Adrenal gland (tissue), 12 donors: ENCODE data around the gene AMDHD2. TPM values are rescaled to one million over a fixed set of nuclear protein-coding genes. Genes with fewer than 3 reads are reported as not detected.

Experiments used
- DNase-seq, 7 donors: peaks; one replicate each; pipeline ENCODE4 v3.0.0-alpha.2; 2019 to 2020
- H3K27ac ChIP-seq, 5 donors: fragments of 200-600 bp; sonication (generic) in 4 of 5; 1 replicate in 3 of 5; 2 replicates in 2 of 5; pipeline versions ENCODE4 v1.5.1 to v1.8.0; 2016 to 2020; ENCODE audit warnings: mild to moderate bottlenecking in 1 of 5
- H3K27me3 ChIP-seq: fragments of 200-600 bp; 2 replicates; pipeline ENCODE4 v1.8.0; 2021
- H3K36me3 ChIP-seq, 2 donors: fragments of 200-600 bp; replicated peaks in 1 of 2; 1 replicate in 1 of 2; 2 replicates in 1 of 2; pipeline versions ENCODE4 v1.5.1 to v1.8.0; 2018 to 2022
- H3K4me1 ChIP-seq, 2 donors: fragments of 200-600 bp; replicated peaks in 1 of 2; 1 replicate in 1 of 2; 2 replicates in 1 of 2; pipeline versions ENCODE4 v1.5.1 to v1.8.0; 2018 to 2021
- H3K4me3 ChIP-seq, 4 donors: fragments of 200-600 bp; sonication (generic) in 3 of 4; one replicate each; pipeline ENCODE4 v1.5.1; 2016 to 2018
- H3K9me3 ChIP-seq, 3 donors: fragments of 200-600 bp; sonication (generic) in 1 of 3; replicated peaks in 1 of 3; 1 replicate in 2 of 3; 2 replicates in 1 of 3; pipeline versions ENCODE4 v1.5.1 to v1.8.0; 2016 to 2021
- POLR2A ChIP-seq, 2 donors: fragments of 450-650 bp; IDR thresholded peaks; one replicate each; pipeline ENCODE4 v1.6.1; 2017; ENCODE audit warnings: antibody characterized with exemption in 2 of 2, mild to moderate bottlenecking in 2 of 2, moderate library complexity in 1 of 2
- WGBS, 4 donors: extraction: QIAGEN DNeasy Blood & Tissue Kit in 2 of 4; methylation state at CpG; one replicate each; pipeline versions ENCODE4 v1.1.5 to v1.1.7; 2013 to 2017; 5-methylcytosine and 5-hydroxymethylcytosine counted together
- intact Hi-C, 2 donors: fragments of 100-400 bp; cut with DNase I; formaldehyde crosslinking; loops; one replicate each; pipeline versions ENCODE4 v1.14.1 to v1.15.0; 2022 to 2023
- polyA plus RNA-seq, 3 donors: library from polyadenylated mRNA; stranded (reverse); fragments of 200-250 nt in 2 of 3; fragments of 350-450 nt in 1 of 3; fragmentation: Illumina TruSeq in 1 of 3; extraction: RNeasy Lipid Tissue Mini Kit (QIAGEN cat#74804) in 1 of 3; gene quantifications; one replicate each; pipeline ENCODE4 v1.2.3, GENCODE V29; 2013 to 2014
- total RNA-seq, 9 donors: library from RNA; depleted of rRNA in 4 of 9; stranded (reverse); fragments of >200 nt in 4 of 9; fragments of 120-200 nt in 1 of 9; fragmentation: NEBNext Ultra II Directional in 1 of 9; extraction: Animal tissue kit (Norgen Biotek cat#: 25700) in 1 of 9; gene quantifications; one replicate each; pipeline versions ENCODE4 v1.1.0 to v1.2.4, GENCODE V29; 2013 to 2023
- TF ChIP-seq, protein P1 (sequence below), 6 experiments: fragments of 450-650 bp in 4 of 6; fragments of 200-600 bp in 2 of 6; sonication (generic) in 1 of 6; IDR thresholded peaks; 1 replicate in 5 of 6; 2 replicates in 1 of 6; pipeline versions ENCODE4 v1.5.1 to v1.8.0; 2016 to 2021; ENCODE audit warnings: antibody characterized with exemption in 6 of 6, mild to moderate bottlenecking in 2 of 6, moderate library complexity in 1 of 6
- donor health status: healthy with polysubstance abuse.
- donor health status: Bipolar disorder and iron deficiency.
- donor health status: DM: yes; HTN: yes; CAD: no.
- donor health status: DM: no; HTN: no; CAD: no.
- donor health status: DM: no; HTN: no; CAD: no.
- donor health status: DM: yes; HTN: yes; CAD: no.

AMDHD2 gene
- total and polyA plus RNA-seq, 12 donors, result 3.1 to 131 (median 64.7) TPM

DNA sequence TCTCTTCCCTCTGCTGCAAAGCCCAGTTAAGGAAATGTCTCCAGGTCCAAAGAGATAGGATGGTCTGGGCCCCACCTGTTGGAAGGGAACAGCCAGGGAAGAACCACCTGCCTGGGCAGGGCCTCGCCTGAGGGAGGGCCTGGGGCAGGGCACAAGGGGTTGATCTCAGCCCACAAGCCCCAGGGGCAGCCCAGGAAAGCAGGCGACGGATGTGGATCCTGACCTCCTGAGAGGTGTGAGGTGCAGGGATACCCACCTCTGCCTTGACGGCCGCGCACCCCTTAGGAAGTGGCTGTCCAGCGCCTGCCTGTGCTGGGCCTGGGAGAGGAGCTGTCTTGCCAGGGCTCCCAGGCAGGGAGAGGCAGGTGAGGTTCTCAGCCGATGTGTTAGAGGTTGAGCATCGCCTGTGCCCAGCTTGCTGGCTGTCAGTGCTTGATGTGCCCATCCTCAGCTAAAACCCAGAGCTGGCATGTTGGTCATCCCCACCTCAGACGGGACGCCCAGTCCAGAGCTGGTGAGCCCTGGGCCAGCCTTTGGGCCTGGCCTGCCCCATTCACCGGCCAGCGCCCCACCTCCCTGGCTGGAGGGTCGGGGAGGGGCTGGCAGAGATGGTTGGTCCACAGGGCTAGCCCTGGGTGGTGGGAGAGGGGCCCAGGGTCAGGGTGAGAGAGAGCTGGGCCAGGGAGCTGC lies 10.6 kb downstream of the AMDHD2 start:
- no peak overlapping the region for H3K4me3 ChIP-seq
- peak in 2 of 7 donors; percentile 30 to 44 for DNase-seq
- intact Hi-C loops, result no loop called here

DNA sequence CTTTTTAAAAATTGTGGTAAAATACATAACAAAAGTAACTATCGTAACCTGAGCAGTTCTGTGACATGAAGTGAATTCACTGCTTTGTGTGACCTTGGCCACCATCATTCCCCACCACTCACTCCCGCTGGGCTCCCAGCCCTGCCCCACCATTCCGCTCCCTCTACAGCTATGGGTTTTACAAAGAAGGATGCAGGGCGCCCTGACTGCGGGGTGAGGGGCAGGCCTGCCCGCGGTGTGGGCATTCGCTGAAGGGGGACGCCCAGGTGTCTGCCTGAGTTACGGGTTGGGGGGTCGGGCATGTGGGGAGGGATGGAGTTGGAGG lies 11.2 kb downstream of the AMDHD2 start, which contains the start of gene CEMP1:
TSS of gene CEMP1 (minus strand) at position 38 of the 325 bp plus-strand sequence. CDS start 335 bp downstream, outside the sequence.
- WGBS, 4 donors, result 8 to 13% (median 12%) methylated on average over 10 to 11 of the region's 11 CpGs
- Histone ChIP-seq H3K9me3 (no peaks in the 10 kb centered on the region), H3K4me1 (peaks cover 8 to 20% of the 10 kb centered on the region in 2 donors), H3K36me3 (peaks cover 0 to 33% of the 10 kb centered on the region in 2 donors), H3K27me3 (no peaks in the 10 kb centered on the region), H3K27ac (peak within 1 kb of the TSS; percentile 82 to 99 (median 96)), H3K4me3 (peak within 1 kb of the TSS in 3 of 4 donors; percentile 42 to 63 (median 57))
- TF ChIP-seq, protein P1, sequence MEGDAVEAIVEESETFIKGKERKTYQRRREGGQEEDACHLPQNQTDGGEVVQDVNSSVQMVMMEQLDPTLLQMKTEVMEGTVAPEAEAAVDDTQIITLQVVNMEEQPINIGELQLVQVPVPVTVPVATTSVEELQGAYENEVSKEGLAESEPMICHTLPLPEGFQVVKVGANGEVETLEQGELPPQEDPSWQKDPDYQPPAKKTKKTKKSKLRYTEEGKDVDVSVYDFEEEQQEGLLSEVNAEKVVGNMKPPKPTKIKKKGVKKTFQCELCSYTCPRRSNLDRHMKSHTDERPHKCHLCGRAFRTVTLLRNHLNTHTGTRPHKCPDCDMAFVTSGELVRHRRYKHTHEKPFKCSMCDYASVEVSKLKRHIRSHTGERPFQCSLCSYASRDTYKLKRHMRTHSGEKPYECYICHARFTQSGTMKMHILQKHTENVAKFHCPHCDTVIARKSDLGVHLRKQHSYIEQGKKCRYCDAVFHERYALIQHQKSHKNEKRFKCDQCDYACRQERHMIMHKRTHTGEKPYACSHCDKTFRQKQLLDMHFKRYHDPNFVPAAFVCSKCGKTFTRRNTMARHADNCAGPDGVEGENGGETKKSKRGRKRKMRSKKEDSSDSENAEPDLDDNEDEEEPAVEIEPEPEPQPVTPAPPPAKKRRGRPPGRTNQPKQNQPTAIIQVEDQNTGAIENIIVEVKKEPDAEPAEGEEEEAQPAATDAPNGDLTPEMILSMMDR (IDR thresholded peaks at IDR 0.05), result no peak
- TF ChIP-seq POLR2A (IDR thresholded peaks at IDR 0.05), result no peak
- DNase-seq, result no peak
- intact Hi-C loops, result no loop called here

More for the DNA sequence above, 10.6 kb downstream of the AMDHD2 start:
- Histone ChIP-seq H3K9me3 (no peaks in the 10 kb centered on the region), H3K36me3 (peaks cover 0 to 39% of the 10 kb centered on the region in 2 donors), H3K27me3 (no peaks in the 10 kb centered on the region), H3K4me1 (peaks cover 8 to 16% of the 10 kb centered on the region in 2 donors), H3K27ac (peak overlapping the region in 4 of 5 donors; percentile 95 to 99 (median 96))
- TF ChIP-seq, protein P1 (IDR thresholded peaks at IDR 0.05), result no peak
- no peak for TF ChIP-seq POLR2A (IDR thresholded peaks at IDR 0.05)
- 73 to 87% (median 83%) methylated on average over 2 to 14 of the region's 14 CpGs for WGBS, 4 donors

DNA sequence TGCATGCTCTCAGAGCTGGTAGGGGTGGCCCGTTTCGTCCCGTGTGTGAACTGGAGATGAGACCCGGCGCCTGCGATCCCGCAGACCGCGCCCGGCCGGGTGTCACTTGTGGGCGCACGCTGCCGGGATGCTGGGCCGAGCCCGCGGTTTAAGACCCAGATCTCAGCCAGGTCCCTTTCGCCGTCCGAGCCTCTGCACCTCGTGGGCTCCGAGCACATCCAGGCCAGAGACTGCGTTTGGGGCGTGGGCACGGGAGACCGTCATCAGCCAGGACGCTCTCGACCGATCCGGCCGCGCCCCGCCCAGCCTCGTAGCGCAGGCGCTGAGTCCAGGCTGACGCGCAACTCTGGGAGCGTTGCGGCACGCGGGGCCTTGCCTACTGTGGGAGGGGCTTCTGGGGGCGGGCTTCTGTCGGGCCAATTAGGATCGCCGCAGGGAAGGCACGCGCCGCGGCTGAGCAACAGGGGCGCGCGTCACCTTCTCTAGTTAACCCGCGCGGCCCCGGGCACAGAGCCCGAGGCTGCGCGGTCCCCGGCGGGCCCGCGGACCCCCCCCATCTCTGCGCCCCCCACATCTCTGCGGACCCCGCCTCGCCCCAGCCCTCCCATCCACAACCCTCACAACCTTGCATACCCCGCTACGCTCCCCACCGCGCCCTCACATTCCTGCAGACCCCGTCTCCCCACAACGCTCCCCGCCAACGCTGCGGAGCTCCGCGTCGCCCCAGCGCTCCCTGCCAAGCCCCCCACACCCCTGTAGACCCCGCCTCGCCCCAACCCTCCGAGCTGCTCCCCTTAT lies 11.7 kb downstream of the AMDHD2 start:
- peak; percentile 98 to 100 (median 99) for DNase-seq

More for the DNA sequence above, 11.7 kb downstream of the AMDHD2 start:
- H3K36me3 ChIP-seq, result peaks cover 0 to 29% of the 10 kb centered on the region in 2 donors
- H3K27me3 ChIP-seq, result no peaks in the 10 kb centered on the region
- intact Hi-C loops, result no loop called here
- peaks cover 11 to 23% of the 10 kb centered on the region in 2 donors for H3K4me1 ChIP-seq
- peak overlapping the region; percentile 82 to 99 (median 96) for H3K27ac ChIP-seq
- 0 to 1% (median 1%) methylated on average over 25 to 84 of the region's 84 CpGs for WGBS, 4 donors
- H3K9me3 ChIP-seq, result no peaks in the 10 kb centered on the region
- TF ChIP-seq POLR2A (IDR thresholded peaks at IDR 0.05), result peak in 1 of 2 donors; percentile 86
- TF ChIP-seq, protein P1 (IDR thresholded peaks at IDR 0.05), result no peak
- H3K4me3 ChIP-seq, result peak overlapping the region in 3 of 4 donors; percentile 42 to 63 (median 57)
